IPS-15b (cell line): ENCODE measurements around the gene CDH23.

ENCODE experiments used
- H3K27me3 ChIP-seq: one replicate; pipeline ENCODE4 v1.6.1; 2013; ENCODE audit warnings: low read length; ENCODE audit not compliant: control insufficient read depth, insufficient read depth
- H3K36me3 ChIP-seq: one replicate; pipeline ENCODE4 v1.6.1; 2013; ENCODE audit warnings: low read length; ENCODE audit not compliant: control insufficient read depth, insufficient read depth
- H3K4me1 ChIP-seq: one replicate; pipeline ENCODE4 v1.6.1; 2013; ENCODE audit warnings: mild to moderate bottlenecking, low read length; ENCODE audit not compliant: control insufficient read depth, insufficient read depth
- H3K4me3 ChIP-seq: one replicate; pipeline ENCODE4 v1.5.1; 2013; ENCODE audit warnings: low read depth, low read length
- H3K9ac ChIP-seq: one replicate; pipeline ENCODE4 v1.6.1; 2013; ENCODE audit warnings: low read depth, mild to moderate bottlenecking, low read length
- H3K9me3 ChIP-seq: one replicate; pipeline ENCODE4 v1.6.1; 2013; ENCODE audit warnings: mild to moderate bottlenecking, low read length; ENCODE audit not compliant: control insufficient read depth, insufficient read depth

CDH23 gene

GRCh38 chr10:71504168-71504567, 107.4 kb downstream of the CDH23 start:
- H3K4me1 ChIP-seq, result no peaks in the 10 kb centered on the region

GRCh38 chr10:71504570-71504969, 107.8 kb downstream of the CDH23 start:
- H3K27me3 ChIP-seq, result no peaks in the 10 kb centered on the region
- H3K4me3 ChIP-seq, result no peak overlapping the region
- no peaks in the 10 kb centered on the region for H3K4me1 ChIP-seq
- no peak overlapping the region for H3K9ac ChIP-seq
- H3K9me3 ChIP-seq, result no peaks in the 10 kb centered on the region
- no peaks in the 10 kb centered on the region for H3K36me3 ChIP-seq

More at GRCh38 chr10:71504168-71504567, 107.4 kb downstream of the CDH23 start:
- Histone ChIP-seq H3K4me3 (no peak overlapping the region), H3K9me3 (no peaks in the 10 kb centered on the region), H3K36me3 (no peaks in the 10 kb centered on the region), H3K9ac (no peak overlapping the region), H3K27me3 (no peaks in the 10 kb centered on the region)

GRCh38 chr10:71505862-71506261, 109.1 kb downstream of the CDH23 start:
- no peaks in the 10 kb centered on the region for H3K4me1 ChIP-seq
- H3K27me3 ChIP-seq, result no peaks in the 10 kb centered on the region
- H3K36me3 ChIP-seq, result no peaks in the 10 kb centered on the region
- H3K9me3 ChIP-seq, result no peaks in the 10 kb centered on the region
- no peak overlapping the region for H3K4me3 ChIP-seq
- no peak overlapping the region for H3K9ac ChIP-seq

- H3K27me3 ChIP-seq, result no peaks in the 10 kb centered on the region
- H3K4me1 ChIP-seq, result no peaks in the 10 kb centered on the region
- H3K4me3 ChIP-seq, result no peak overlapping the region
- H3K9ac ChIP-seq, result no peak overlapping the region
- no peaks in the 10 kb centered on the region for H3K36me3 ChIP-seq
- H3K9me3 ChIP-seq, result no peaks in the 10 kb centered on the region
These were observed 112.7 kb downstream of the CDH23 start for GRCh38 chr10:71509444-71509843.

GRCh38 chr10:71511206-71511605, 114.5 kb downstream of the CDH23 start:
- no peak overlapping the region for H3K4me3 ChIP-seq
- no peaks in the 10 kb centered on the region for H3K9me3 ChIP-seq
- no peak overlapping the region for H3K9ac ChIP-seq
- H3K36me3 ChIP-seq, result no peaks in the 10 kb centered on the region
- no peaks in the 10 kb centered on the region for H3K27me3 ChIP-seq
- H3K4me1 ChIP-seq, result no peaks in the 10 kb centered on the region

GRCh38 chr10:71512312-71512711, 115.6 kb downstream of the CDH23 start:
- Histone ChIP-seq H3K9ac (no peak overlapping the region), H3K9me3 (no peaks in the 10 kb centered on the region), H3K36me3 (no peaks in the 10 kb centered on the region), H3K4me3 (no peak overlapping the region), H3K4me1 (no peaks in the 10 kb centered on the region), H3K27me3 (no peaks in the 10 kb centered on the region)

GRCh38 chr10:71512761-71513539, 116.2 kb downstream of the CDH23 start:
- H3K9ac ChIP-seq, result no peak overlapping the region
- H3K27me3 ChIP-seq, result no peaks in the 10 kb centered on the region
- no peaks in the 10 kb centered on the region for H3K4me1 ChIP-seq
- H3K4me3 ChIP-seq, result no peak overlapping the region
- H3K36me3 ChIP-seq, result no peaks in the 10 kb centered on the region
- H3K9me3 ChIP-seq, result no peaks in the 10 kb centered on the region

- Histone ChIP-seq H3K9me3 (no peaks in the 10 kb centered on the region), H3K4me3 (no peak overlapping the region), H3K36me3 (no peaks in the 10 kb centered on the region), H3K27me3 (no peaks in the 10 kb centered on the region), H3K4me1 (no peaks in the 10 kb centered on the region), H3K9ac (no peak overlapping the region)
These were observed 116.8 kb downstream of the CDH23 start for GRCh38 chr10:71513540-71513853.

GRCh38 chr10:71513936-71514335, 117.2 kb downstream of the CDH23 start:
- no peaks in the 10 kb centered on the region for H3K9me3 ChIP-seq
- no peaks in the 10 kb centered on the region for H3K27me3 ChIP-seq
- no peaks in the 10 kb centered on the region for H3K36me3 ChIP-seq
- no peaks in the 10 kb centered on the region for H3K4me1 ChIP-seq
- H3K9ac ChIP-seq, result no peak overlapping the region
- no peak overlapping the region for H3K4me3 ChIP-seq

- H3K9ac ChIP-seq, result no peak overlapping the region
- H3K36me3 ChIP-seq, result no peaks in the 10 kb centered on the region
- no peaks in the 10 kb centered on the region for H3K4me1 ChIP-seq
- H3K9me3 ChIP-seq, result no peaks in the 10 kb centered on the region
- H3K4me3 ChIP-seq, result no peak overlapping the region
- H3K27me3 ChIP-seq, result no peaks in the 10 kb centered on the region
These were observed 118.9 kb downstream of the CDH23 start for GRCh38 chr10:71515531-71516172.

- H3K27me3 ChIP-seq, result no peaks in the 10 kb centered on the region
- H3K4me3 ChIP-seq, result no peak overlapping the region
- H3K9ac ChIP-seq, result no peak overlapping the region
- no peaks in the 10 kb centered on the region for H3K36me3 ChIP-seq
- H3K9me3 ChIP-seq, result no peaks in the 10 kb centered on the region
- no peaks in the 10 kb centered on the region for H3K4me1 ChIP-seq
These were observed 120.2 kb downstream of the CDH23 start for GRCh38 chr10:71516890-71517289.
